GM04503 (cell line): ENCODE results near the gene NOLC1.

Experiments used
- DNase-seq: peaks from one replicate; pipeline ENCODE4 v3.0.0-alpha.2; 2012; ENCODE audit warnings: low read depth

The NOLC1 gene

DNA sequence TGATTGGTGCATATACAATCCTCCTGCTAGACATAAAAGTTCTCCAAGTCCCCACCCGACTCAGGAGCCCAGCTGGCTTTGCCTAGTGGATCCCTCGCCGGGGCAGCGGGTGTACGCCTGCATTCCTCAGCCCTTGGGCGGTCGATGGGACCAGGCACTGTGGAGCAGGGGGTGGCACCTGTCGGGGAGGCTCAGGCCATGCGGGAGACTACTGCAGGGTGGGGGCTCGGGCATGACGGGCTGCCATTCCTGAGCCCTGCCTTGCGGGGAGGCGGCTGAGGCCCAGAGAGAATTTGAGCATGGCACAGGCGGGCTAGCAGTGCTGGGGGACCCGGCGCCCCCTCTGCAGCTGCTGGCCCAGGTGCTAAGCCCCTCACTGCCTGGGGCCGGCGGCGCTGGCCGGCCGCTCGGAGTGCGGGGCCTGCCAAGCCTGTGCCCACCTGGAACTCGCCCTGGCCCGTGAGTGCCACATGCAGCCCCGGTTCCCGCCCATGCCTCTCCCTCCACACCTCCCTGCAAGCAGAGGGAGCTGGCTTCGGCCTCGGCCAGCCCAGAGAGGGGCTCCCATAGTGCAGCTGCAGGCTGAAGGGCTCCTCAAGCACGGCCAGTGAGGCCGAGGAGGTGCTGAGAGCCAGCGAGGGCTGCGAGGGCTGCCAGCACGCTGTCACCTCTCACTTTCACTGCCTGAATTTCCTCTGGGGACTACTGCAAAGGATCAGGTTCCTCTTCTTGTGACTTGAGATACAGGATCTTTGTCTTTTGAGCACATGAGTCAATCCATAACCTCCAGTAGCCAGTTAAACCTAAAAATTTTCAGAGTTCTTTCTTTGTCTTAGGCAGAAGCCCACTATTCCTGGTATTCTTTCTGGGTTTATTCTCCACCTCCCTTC, 48.8 kb downstream of the NOLC1 start:
- DNase-seq, result no peak

GRCh38 chr10:102202386-102202785, 50.2 kb downstream of the NOLC1 start:
- DNase-seq, result no peak

- DNase-seq, result no peak
Observed at GRCh38 chr10:102208311-102209035, 56.3 kb downstream of the NOLC1 start.

DNA sequence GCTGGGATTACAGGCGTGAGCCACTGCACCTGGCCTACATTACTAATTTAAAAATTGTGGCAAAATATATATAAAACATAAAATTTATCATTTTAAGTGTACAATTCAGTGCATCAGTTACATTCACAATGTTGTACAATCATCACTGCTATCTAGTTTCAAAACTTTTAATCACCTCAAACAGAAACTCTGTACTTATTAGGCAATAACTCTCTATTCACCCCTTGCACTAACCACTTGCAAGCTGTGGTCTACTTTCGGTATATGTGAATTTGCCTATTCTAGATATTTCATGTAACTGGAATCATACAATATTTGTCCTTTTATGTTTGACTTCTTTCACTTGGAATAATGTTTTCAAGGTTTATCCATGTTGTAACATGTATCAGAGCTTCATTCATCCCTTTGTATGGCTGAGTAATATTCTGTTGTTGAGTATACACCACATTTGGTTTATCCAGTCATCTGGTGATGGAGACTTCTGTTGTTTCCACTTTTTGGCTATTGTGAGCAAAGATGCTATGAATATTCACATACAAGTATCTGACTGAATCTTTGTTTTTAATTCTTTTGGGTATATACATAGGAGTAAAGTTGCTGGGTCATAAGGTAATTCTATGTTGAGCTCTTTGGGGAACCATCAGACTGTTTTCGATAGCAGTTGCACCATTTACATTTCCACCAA, 59.6 kb downstream of the NOLC1 start:
- no peak for DNase-seq
